Left lung (tissue), 10 donors: ENCODE measurements around the gene GINS1. TPM values are rescaled to one million over a fixed set of nuclear protein-coding genes. Genes with fewer than 3 reads are reported as not detected.

Experiments
- ATAC-seq: fragments of 200-7000 bp; cut with Tn5 transposase; one replicate; pipeline ENCODE4 v1.9.1; 2020; ENCODE audit warnings: moderate library complexity
- DNase-seq, 4 donors: peaks; one replicate each; pipeline ENCODE4 v3.0.0-alpha.2; 2013 to 2020
- H3K27ac ChIP-seq, 2 donors: fragments of 200-600 bp; sonication (generic) in 1 of 2; one replicate each; pipeline versions ENCODE4 v1.5.0 to v1.8.0; 2020 to 2021
- H3K27me3 ChIP-seq, 2 donors: fragments of 200-600 bp; sonication (generic) in 1 of 2; one replicate each; pipeline versions ENCODE4 v1.5.0 to v1.8.0; 2020 to 2021
- H3K36me3 ChIP-seq, 2 donors: fragments of 200-600 bp; sonication (generic) in 1 of 2; one replicate each; pipeline versions ENCODE4 v1.5.0 to v1.8.0; 2020 to 2021
- H3K4me1 ChIP-seq, 2 donors: fragments of 200-600 bp; one replicate each; pipeline ENCODE4 v1.8.0; 2021
- H3K4me3 ChIP-seq, 2 donors: fragments of 200-600 bp; sonication (generic) in 1 of 2; one replicate each; pipeline versions ENCODE4 v1.5.0 to v1.8.0; 2020 to 2021; ENCODE audit warnings: mild to moderate bottlenecking in 1 of 2
- H3K9me3 ChIP-seq, 2 donors: fragments of 200-600 bp; sonication (generic) in 1 of 2; one replicate each; pipeline versions ENCODE4 v1.5.0 to v1.8.0; 2020 to 2021
- intact Hi-C, 2 donors: fragments of 100-400 bp; cut with DNase I; formaldehyde crosslinking; loops; one replicate each; pipeline versions ENCODE4 v1.11.2 to v1.14.2; 2022
- polyA plus RNA-seq, 6 donors: library from polyadenylated mRNA; unstranded; fragments of 120-200 nt; gene quantifications; one replicate each; pipeline ENCODE4 v1.2.1, GENCODE V29; 2013; ENCODE audit not compliant: insufficient read length in 6 of 6
- total RNA-seq, 2 donors: library from RNA; stranded (reverse); fragmentation: NEBNext Ultra II Directional; extraction: Animal tissue kit (Norgen Biotek cat#: 25700); gene quantifications; one replicate each; pipeline ENCODE4 v1.2.1, GENCODE V29; 2021
- TF ChIP-seq, protein P1 (sequence below), 2 donors: fragments of 200-600 bp; sonication (generic) in 1 of 2; IDR thresholded peaks; one replicate each; pipeline versions ENCODE4 v1.5.0 to v1.8.0; 2021; ENCODE audit warnings: antibody characterized with exemption in 2 of 2
- donor health status: DM: no; HTN: yes; CAD: no.
- donor health status: DM: no; HTN: no; CAD: no.

Gene GINS1
- total and polyA plus RNA-seq, 8 donors = 4.8 to 22.9 (median 15.5) TPM

DNA sequence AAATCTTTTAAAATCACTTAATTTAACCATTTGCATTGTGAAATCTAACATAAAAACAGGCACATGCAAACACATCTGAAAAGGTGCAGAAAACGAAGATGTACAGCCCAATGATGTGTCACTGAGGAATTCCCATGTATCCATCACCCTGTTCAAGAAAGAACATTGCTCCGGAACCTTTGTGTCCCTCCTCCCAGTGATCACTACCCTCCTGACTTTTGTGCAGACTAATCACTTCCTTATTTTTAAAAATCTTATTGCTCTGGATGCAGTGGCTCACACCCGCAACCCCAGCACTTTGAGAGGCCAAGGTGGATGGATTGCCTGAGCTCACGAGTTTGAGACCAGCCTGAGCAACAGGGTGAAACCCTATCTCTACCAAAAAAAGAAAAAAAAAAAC lies 14.6 kb downstream of the GINS1 start:
- intact Hi-C loops = no loop called here
- H3K27me3 ChIP-seq = no peaks in the 10 kb centered on the region
- no peak for DNase-seq
- no peak for ATAC-seq
- H3K4me1 ChIP-seq = no peaks in the 10 kb centered on the region
- H3K4me3 ChIP-seq = no peak overlapping the region
- no peaks in the 10 kb centered on the region for H3K36me3 ChIP-seq
- no peak overlapping the region for H3K27ac ChIP-seq
- TF ChIP-seq, protein P1, sequence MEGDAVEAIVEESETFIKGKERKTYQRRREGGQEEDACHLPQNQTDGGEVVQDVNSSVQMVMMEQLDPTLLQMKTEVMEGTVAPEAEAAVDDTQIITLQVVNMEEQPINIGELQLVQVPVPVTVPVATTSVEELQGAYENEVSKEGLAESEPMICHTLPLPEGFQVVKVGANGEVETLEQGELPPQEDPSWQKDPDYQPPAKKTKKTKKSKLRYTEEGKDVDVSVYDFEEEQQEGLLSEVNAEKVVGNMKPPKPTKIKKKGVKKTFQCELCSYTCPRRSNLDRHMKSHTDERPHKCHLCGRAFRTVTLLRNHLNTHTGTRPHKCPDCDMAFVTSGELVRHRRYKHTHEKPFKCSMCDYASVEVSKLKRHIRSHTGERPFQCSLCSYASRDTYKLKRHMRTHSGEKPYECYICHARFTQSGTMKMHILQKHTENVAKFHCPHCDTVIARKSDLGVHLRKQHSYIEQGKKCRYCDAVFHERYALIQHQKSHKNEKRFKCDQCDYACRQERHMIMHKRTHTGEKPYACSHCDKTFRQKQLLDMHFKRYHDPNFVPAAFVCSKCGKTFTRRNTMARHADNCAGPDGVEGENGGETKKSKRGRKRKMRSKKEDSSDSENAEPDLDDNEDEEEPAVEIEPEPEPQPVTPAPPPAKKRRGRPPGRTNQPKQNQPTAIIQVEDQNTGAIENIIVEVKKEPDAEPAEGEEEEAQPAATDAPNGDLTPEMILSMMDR (IDR thresholded peaks at IDR 0.05) = no peak
- H3K9me3 ChIP-seq = no peaks in the 10 kb centered on the region

- TF ChIP-seq, protein P1 (IDR thresholded peaks at IDR 0.05) = no peak
- intact Hi-C loops = no loop called here
- H3K4me3 ChIP-seq = no peak overlapping the region
- no peak for DNase-seq
- no peaks in the 10 kb centered on the region for H3K4me1 ChIP-seq
- H3K27ac ChIP-seq = no peak overlapping the region
- no peaks in the 10 kb centered on the region for H3K27me3 ChIP-seq
- H3K9me3 ChIP-seq = no peaks in the 10 kb centered on the region
- no peak for ATAC-seq
- H3K36me3 ChIP-seq = no peaks in the 10 kb centered on the region
Observed at GRCh38 chr20:25424536-25424935, 17.1 kb downstream of the GINS1 start.

DNA sequence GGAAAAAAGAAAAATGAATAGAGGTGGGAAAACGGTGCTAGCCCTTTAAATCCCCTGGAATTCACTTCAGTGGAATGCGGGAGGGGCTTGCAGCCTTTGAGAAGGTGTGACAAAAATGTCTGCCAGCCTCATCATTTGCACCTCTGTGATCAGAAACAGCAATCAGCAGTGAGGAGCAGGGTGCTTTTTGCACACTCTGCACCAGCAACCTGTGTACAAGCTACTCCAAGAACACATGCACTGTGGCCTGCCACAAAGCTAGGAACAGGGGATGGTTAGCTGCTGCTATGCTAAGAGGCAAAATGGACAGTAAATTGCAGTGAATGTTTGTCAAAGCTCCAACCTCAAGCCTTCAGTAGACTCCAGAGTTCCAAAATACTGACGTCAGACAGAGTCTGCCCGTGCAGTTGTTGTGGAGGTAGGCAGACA lies 29.7 kb downstream of the GINS1 start:
- H3K4me1 ChIP-seq = no peaks in the 10 kb centered on the region
- H3K4me3 ChIP-seq = no peak overlapping the region
- TF ChIP-seq, protein P1 (IDR thresholded peaks at IDR 0.05) = no peak
- intact Hi-C loops = no loop called here
- ATAC-seq (peak; percentile 62), DNase-seq (no peak)
- no peaks in the 10 kb centered on the region for H3K27me3 ChIP-seq
- H3K27ac ChIP-seq = no peak overlapping the region
- no peaks in the 10 kb centered on the region for H3K36me3 ChIP-seq
- H3K9me3 ChIP-seq = no peaks in the 10 kb centered on the region

- Histone ChIP-seq H3K27ac (no peak overlapping the region), H3K4me3 (no peak overlapping the region), H3K4me1 (no peaks in the 10 kb centered on the region), H3K27me3 (no peaks in the 10 kb centered on the region), H3K9me3 (no peaks in the 10 kb centered on the region), H3K36me3 (no peaks in the 10 kb centered on the region)
- intact Hi-C loops = no loop called here
- TF ChIP-seq, protein P1 (IDR thresholded peaks at IDR 0.05) = no peak
- ATAC-seq = no peak
- DNase-seq = no peak
Observed at GRCh38 chr20:25439328-25439727, 31.9 kb downstream of the GINS1 start.

DNA sequence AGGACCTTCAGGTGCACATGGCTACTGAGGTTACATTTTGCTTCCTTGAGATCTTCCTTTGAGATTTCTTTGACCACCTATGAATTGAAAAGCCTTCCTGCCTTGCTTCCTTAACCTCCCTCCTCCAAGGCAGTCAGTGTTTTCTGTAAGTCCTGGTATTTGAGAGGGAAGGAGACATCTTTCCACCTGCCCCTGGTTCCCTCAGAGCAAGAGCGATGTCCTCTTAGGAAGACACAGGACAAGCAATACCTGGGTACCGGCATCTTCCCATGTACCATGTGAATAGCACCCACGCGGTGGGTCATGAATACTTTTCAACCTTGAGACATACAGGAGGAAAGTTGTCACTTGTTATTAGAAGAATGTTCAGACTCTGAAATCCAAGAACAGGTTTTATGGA lies 37.1 kb downstream of the GINS1 start:
- DNase-seq = no peak
- intact Hi-C loops = no loop called here
- H3K4me1 ChIP-seq = no peaks in the 10 kb centered on the region

More for the DNA sequence above, 37.1 kb downstream of the GINS1 start:
- no peak for ATAC-seq
- H3K9me3 ChIP-seq = no peaks in the 10 kb centered on the region
- TF ChIP-seq, protein P1 (IDR thresholded peaks at IDR 0.05) = no peak
- H3K36me3 ChIP-seq = no peaks in the 10 kb centered on the region
- H3K27me3 ChIP-seq = no peaks in the 10 kb centered on the region
- no peak overlapping the region for H3K4me3 ChIP-seq
- no peak overlapping the region for H3K27ac ChIP-seq
